SW 1271 (cell line): ENCODE results near the gene TM2D1.

Source experiments
- DNase-seq, 2 experiments: peaks; one replicate each; lab custom pipeline; 2025; lab: John Stamatoyannopoulos, UW

TM2D1 gene

DNA sequence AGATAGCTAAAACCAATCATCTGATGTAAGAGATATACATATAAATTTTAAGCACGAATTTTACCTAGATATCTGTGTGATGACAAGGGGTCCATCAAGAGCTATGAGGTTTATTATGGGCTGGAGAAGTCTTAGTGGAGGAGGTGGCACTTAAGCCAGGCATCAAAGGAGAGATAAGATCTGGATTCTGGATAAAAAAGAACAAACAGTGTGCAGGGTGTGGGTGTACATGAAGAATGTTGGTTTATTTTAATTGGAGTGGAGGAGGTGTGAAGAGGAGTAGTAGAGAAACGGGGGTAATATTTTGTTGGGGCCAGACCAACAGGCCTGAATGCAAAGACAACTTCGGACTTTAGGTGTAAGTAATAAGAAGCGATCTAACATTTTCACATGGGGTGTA lies 80.6 kb downstream of the TM2D1 start:
- no peak for DNase-seq

DNA sequence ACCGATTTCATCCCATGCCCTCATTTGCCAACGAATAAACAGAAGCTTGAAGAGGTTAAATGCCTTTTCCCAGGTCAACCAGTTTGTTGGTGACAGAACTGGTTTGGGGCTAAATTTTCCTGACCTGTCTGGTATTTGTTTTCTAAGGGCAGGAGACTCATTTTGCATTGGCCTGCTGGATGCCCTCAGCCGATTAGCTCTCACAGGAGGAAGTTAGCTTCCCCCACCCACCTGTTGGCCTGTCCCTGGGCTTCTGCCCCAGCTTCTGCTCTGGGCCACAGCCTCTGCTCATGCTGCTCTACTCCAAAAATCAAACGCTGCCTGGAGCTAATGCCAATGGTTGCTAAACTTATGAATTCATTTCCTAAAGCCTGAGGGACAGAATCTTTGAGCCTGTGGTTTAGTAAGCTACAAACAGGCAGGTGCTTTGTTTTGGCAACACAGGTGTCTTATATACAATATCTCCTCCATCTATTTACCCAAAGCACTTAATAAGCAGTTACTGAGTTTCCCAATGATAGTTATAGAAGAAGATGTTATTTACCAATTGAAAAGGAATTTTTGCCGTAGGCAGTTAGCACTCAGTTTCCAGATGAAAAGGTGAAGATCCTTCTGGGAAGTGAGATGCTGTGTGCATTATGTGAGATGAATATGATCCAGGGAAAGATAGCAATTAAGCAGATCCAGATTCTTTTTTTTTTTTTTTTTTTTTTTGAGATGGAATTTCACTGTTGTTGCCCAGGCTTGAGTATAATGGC lies 82.3 kb downstream of the TM2D1 start:
- no peak for DNase-seq

DNA sequence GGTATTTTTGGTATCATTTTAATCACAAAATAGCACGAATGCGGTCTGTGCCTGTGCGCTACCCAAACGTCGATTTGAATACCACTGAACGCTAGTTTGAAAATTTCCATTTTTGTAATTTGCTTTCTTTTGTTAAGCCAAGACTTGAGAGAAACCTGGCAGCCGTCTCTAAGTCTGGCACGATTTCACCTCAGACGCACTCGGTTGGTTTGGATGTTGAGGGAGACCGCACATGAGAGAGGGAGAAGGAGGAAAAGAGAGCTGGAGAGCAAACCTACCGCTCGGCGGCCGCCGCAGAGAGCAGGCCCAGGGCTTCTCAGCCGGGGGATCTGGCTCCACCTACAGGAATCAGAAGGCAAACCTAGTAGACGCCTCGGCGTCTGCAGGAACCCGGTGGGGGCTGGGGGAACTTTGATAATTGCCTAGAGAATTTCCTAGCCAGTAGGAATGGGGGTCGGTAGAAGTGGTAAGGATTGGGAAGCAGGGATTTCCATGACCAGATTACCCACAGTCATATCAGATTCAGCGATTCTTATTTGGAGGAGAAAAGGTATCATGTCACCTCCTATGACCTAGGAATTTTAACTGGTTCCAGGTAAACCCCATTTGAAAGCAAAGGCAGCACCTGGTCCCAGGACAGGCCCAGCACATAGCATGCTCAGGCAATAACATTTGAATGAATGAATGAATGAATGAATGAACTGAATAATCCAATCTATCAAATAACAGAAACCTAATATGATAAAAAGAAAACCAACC lies 83.2 kb downstream of the TM2D1 start:
- no peak for DNase-seq

DNA sequence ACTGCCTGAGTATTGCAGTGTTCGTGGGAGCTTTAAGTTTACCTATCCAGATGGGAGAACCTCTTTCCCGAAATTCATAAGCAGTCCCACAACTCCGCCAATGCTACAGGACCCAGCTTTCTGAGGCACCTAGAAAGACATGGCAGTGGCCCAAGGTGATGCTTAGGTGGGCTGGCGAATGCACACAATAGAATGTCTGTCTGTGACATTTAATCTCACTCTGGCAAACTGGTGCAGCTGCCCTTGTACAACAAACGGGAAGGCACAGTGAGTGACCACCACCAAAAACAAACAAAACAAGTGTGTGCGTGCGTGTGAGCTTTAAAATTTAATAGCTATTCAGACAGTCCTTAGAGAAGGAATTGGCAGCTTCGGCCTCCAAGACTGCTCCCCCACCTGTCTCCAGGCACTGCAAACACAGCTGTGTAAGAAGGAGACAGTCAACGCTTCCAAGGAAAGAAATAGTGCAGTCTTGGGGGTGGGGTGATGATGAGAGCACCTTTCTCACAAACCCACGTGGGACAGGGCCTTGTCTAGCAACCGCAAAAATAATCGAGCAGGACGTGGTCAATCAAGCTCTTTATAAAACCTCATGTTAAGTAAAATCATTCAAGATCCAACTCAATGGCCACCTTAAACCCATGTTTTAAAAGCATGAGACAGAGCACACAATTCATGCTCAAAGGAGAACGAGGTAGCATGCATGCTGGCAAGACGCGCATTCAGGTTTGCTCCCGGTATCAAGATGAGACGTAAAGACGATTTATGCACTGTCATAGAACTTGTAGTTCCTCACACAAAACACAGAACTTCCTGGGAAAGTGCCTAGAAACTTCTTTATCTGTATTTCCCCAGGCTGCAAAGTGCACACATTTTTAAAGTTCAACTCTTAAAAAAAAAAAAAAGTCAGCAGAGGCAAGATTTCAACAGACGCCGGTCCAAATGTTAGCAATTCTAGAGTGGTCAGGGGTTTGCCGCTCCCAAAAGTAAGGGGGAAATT lies 84.1 kb downstream of the TM2D1 start:
- no peak for DNase-seq

DNA sequence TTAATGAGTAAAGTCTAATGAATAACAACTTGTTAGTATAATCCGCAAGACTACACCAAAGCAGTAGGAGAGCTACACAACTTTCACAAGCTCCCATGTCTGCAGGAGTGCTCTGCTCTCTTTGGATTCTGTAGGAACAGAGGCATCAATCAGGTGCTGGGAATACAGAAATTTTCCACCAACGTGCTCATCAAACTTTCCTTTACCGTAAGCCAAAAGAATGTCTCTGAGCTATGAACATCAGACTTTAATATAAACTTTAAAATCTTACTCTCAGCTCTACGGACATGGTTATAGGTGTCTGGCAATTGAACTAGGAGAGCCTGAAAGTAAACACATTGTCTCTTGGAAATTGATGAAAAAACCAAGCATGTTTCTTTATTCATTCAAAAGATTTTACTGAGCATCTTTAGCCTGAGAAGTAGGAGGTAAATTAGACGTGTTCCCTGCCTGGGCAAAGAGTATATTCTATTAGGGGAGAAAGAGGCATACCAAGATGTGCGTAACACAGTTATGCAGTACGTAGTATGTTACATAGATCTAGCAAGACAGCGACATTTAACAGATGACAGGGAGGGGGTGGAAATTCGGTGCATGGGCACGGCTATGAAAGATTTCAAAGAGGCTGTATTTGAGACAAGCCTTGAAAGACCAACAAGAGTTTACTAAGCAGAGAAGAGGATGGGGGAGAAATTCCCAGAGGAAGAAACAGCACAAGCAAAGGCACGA lies 85.2 kb downstream of the TM2D1 start:
- no peak for DNase-seq

DNA sequence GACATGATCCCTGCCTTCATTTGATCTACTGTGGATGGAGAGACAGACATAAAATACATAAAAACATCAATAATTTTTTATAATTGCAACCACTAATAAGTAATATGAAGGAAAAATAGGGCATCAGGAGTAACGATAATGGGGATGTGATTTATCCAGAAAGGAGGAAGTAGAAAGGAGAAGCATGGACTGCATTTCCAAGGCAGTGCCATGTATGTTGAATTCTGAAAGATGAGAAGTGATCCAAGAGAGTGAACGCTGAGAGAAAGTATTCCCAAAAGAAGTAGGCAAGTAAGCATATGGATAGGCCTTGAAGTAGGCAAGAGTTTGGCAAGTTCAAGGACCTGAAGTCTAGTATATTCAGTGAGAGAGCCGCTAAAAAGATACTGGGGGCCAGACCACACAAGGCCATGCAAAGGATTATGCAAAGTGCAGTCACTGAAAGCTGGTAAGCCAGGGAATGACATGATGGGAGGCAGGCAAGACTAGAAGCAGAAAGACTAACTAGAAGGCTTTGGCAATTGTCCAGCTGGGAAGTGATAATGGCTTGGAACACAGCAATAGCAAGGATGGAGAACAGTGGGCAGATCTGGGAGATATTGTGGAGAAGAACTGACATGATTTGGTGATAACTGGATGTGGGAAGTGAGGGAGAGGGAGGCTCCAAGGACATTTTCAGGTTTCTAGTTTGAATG lies 85.9 kb downstream of the TM2D1 start:
- DNase-seq: no peak

DNA sequence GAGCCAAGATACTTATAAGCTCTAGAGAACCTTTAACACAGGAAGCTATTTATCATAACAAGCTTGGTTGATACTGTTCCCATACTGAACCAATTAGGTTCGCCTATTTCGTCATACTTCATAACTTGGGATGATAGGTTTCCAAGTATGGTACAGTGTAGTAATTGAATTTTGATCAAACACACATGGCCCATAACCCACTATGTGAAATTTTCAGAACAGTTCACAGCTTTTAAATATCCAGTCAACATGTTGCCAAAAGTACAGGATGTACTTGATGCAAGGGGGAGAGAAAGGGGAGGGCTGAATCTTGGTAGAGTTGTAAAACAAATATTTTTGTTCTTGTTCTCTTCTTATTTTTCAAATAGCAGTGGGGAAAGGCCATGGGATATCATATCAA lies 86.6 kb downstream of the TM2D1 start:
- DNase-seq: no peak

DNA sequence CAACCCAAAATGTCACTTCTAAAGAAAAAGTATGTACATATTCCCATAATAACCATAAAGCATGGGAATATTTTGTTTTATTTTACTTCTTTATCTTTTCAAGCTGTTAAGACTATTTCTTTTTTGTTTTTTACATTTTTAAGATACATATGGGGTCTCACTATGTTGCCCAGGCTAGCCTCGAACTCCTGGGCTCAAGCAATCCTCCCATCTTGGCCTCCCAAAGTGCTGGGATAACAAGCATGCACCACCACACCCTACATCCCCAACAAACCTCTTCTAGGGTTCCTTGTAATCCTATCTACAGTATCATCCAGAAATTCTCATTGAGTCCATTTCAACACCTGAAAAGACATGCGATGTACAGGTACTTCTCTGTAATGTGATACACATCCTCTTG lies 87.5 kb downstream of the TM2D1 start:
- DNase-seq: no peak

DNA sequence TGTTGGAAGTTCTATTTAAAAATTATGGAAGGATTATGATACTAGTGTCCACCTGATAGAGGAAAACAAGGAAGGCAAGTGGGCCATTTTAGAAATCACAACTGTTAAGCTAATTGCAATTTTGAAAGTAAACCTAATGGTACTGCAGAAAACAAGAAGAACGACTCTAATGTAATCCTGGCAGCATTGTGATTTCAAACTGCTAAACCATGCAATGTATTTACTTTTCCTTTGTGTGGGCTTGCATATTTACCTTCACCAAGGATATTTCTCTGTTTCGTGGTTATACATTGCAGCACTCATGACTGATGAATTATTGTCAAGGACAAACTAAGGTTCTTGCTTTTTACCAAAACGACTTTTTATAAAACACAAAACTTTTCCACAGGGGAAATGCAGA lies 88.1 kb downstream of the TM2D1 start:
- no peak for DNase-seq

DNA sequence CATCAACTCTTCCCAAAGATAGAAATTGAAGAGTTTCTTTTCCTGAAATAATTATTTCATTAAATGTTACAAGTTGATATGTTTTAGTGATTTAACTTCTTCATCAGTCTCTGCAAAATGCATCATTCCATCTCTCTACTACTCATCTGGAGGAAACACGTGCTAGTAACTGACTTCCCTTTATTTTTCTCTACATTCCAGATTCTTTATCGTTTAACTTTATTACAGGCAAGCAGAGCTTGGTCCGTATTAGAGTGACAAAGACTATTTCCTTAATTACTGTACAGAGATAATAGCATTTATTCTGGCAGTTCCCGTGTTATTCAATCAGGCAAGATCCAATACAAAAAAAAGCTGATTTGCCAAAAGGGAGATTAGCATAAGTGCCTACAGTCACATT lies 88.6 kb downstream of the TM2D1 start:
- DNase-seq: no peak

DNA sequence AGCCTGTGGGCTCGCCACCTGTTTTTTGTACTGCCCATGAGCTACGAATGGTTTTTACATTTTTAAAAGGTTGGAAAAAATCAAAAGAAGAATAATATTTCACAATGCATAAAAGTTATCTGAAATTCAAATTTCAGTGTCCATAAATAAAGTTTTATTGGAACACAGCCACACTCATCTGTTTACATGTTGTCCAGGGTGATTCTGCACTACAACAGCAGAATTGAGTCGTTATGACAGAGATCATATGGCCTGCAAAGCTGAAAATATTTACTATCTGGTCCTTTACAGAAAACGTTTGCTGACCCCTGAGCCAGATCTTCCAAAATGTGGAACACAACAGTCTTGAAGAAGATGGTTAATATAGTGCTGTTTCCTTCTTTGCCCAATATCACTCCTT lies 89.4 kb downstream of the TM2D1 start:
- DNase-seq: no peak

DNA sequence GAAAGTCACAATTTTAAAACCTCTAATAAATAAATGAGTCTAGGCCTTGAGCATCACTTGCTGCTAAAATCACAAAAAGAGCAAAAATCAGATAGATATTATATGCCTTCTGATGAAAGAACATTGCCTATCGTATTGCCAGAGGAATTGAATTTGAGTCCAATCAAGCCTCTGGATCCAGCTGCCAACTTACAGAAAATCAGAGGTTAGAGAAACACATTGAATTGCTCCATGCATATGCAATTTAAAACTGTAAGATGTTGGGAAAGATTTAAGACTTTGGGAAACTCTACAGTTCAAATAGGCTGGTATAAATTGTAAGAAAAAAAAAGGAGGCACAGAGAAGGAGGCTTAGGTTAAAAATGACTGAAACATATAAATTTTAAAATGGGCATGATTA lies 93.5 kb downstream of the TM2D1 start:
- no peak for DNase-seq
